Astrocyte (in vitro differentiated cells and primary cell): ENCODE measurements around the gene SLC36A2. TPM values are rescaled to one million over a fixed set of nuclear protein-coding genes. Genes with fewer than 3 reads are reported as not detected.

ENCODE experiments used
- DNase-seq: peaks from one replicate; pipeline ENCODE4 v3.0.0-alpha.2; 2010; ENCODE audit warnings: low read depth
- FAIRE-seq: peaks from 2 replicates; lab custom pipeline; 2011; peaks lifted over from hg19 to GRCh38; lab: Jason Lieb, UNC
- H2AFZ ChIP-seq: 2 replicates; pipeline ENCODE4 v1.6.0; 2012; ENCODE audit warnings: low read depth, low read length, inconsistent platforms
- H3K27ac ChIP-seq: 2 replicates; pipeline ENCODE4 v1.5.1; 2011; ENCODE audit warnings: low read depth, low read length, inconsistent platforms
- H3K27me3 ChIP-seq: 2 replicates; pipeline ENCODE4 v1.6.0; 2011; ENCODE audit warnings: low read length, inconsistent platforms; ENCODE audit not compliant: insufficient read depth
- H3K36me3 ChIP-seq: 2 replicates; pipeline ENCODE4 v1.5.1; 2011; ENCODE audit warnings: low read length, inconsistent platforms; ENCODE audit not compliant: insufficient read depth
- H3K4me1 ChIP-seq: 2 replicates; pipeline ENCODE4 v1.5.1; 2011; ENCODE audit warnings: low read length, inconsistent platforms; ENCODE audit not compliant: insufficient read depth
- H3K4me2 ChIP-seq: 2 replicates; pipeline ENCODE4 v1.6.0; 2012; ENCODE audit warnings: low read length, inconsistent platforms
- H3K4me3 ChIP-seq: 2 replicates; pipeline ENCODE4 v1.5.1; 2011; ENCODE audit warnings: low read depth, mild to moderate bottlenecking, low read length, inconsistent platforms; ENCODE audit not compliant: insufficient read depth
- H3K79me2 ChIP-seq: 2 replicates; pipeline ENCODE4 v1.6.0; 2012; ENCODE audit warnings: mild to moderate bottlenecking, low read length, inconsistent platforms; ENCODE audit not compliant: insufficient read depth
- H3K9ac ChIP-seq: 2 replicates; pipeline ENCODE4 v1.6.0; 2012; ENCODE audit warnings: mild to moderate bottlenecking, low read length, inconsistent platforms
- H3K9me3 ChIP-seq: 2 replicates; pipeline ENCODE4 v1.5.1; 2012; ENCODE audit warnings: low read depth, mild to moderate bottlenecking, low read length, inconsistent platforms; ENCODE audit not compliant: insufficient read depth
- H4K20me1 ChIP-seq: 2 replicates; pipeline ENCODE4 v1.6.0; 2012; ENCODE audit warnings: low read length, inconsistent platforms; ENCODE audit not compliant: insufficient read depth
- H3K27ac Mint-ChIP-seq: one replicate; pipeline ENCODE4 v1.8.0; 2021; ENCODE audit warnings: mild to moderate bottlenecking, mixed read lengths; ENCODE audit not compliant: unreplicated experiment
- H3K27me3 Mint-ChIP-seq: one replicate; pipeline ENCODE4 v1.8.0; 2021; ENCODE audit warnings: low read depth, mixed read lengths; ENCODE audit not compliant: unreplicated experiment
- H3K36me3 Mint-ChIP-seq: one replicate; pipeline ENCODE4 v1.8.0; 2021; ENCODE audit warnings: low read depth, mixed read lengths; ENCODE audit not compliant: unreplicated experiment
- H3K4me1 Mint-ChIP-seq: one replicate; pipeline ENCODE4 v1.8.0; 2021; ENCODE audit warnings: low read depth, mixed read lengths; ENCODE audit not compliant: unreplicated experiment
- H3K4me3 Mint-ChIP-seq: one replicate; pipeline ENCODE4 v1.8.0; 2021; ENCODE audit warnings: mild to moderate bottlenecking, moderate library complexity, mixed read lengths; ENCODE audit not compliant: unreplicated experiment
- H3K9me3 Mint-ChIP-seq: one replicate; pipeline ENCODE4 v1.8.0; 2021; ENCODE audit warnings: mild to moderate bottlenecking, mixed read lengths; ENCODE audit not compliant: unreplicated experiment
- EZH2 ChIP-seq: IDR thresholded peaks from 2 replicates; pipeline ENCODE4 v1.6.1; 2012; ENCODE audit warnings: mild to moderate bottlenecking, low read length, inconsistent platforms; ENCODE audit not compliant: insufficient read depth
- total RNA-seq: library from RNA; stranded (reverse); gene quantifications from 2 replicates; pipeline ENCODE4 v1.2.1, GENCODE V29; 2021
- TF ChIP-seq, protein P1 (sequence below): IDR thresholded peaks from 2 replicates; pipeline ENCODE4 v1.5.1; 2011; ENCODE audit warnings: low read depth, mild to moderate bottlenecking, inconsistent platforms, low read length, moderate library complexity; ENCODE audit not compliant: insufficient read depth

Gene SLC36A2
- total RNA-seq, 1 donor from 2014 or later, result not detected

DNA sequence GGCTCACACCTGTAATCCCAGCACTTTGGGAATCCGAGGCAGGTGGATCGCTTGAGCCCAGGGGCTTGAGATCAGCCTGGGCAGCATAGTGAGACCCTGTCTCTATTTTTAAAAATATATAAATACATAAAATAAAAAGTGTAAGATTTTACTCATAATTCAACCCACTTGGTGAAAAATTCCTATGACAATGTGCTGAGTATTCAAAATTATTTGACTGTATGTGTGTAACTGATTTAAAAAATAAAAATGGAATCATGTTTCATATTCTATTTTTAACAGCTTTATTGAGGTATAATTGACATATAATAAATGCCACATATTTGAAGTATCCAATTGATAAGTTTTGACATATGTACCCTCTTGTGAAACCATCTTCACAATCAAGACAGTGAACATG is 71.6 kb downstream of the SLC36A2 start:
- TF ChIP-seq EZH2, result no peak
- TF ChIP-seq, protein P1, sequence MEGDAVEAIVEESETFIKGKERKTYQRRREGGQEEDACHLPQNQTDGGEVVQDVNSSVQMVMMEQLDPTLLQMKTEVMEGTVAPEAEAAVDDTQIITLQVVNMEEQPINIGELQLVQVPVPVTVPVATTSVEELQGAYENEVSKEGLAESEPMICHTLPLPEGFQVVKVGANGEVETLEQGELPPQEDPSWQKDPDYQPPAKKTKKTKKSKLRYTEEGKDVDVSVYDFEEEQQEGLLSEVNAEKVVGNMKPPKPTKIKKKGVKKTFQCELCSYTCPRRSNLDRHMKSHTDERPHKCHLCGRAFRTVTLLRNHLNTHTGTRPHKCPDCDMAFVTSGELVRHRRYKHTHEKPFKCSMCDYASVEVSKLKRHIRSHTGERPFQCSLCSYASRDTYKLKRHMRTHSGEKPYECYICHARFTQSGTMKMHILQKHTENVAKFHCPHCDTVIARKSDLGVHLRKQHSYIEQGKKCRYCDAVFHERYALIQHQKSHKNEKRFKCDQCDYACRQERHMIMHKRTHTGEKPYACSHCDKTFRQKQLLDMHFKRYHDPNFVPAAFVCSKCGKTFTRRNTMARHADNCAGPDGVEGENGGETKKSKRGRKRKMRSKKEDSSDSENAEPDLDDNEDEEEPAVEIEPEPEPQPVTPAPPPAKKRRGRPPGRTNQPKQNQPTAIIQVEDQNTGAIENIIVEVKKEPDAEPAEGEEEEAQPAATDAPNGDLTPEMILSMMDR, result no peak
- Mint-ChIP-seq H3K27ac (no peak overlapping the region), H3K4me3 (no peak overlapping the region), H3K36me3 (no peaks in the 10 kb centered on the region), H3K27me3 (peaks cover 5% of the 10 kb centered on the region), H3K4me1 (no peaks in the 10 kb centered on the region), H3K9me3 (no peaks in the 10 kb centered on the region)
- Histone ChIP-seq H3K27me3 (peaks cover 3% of the 10 kb centered on the region), H3K27ac (no peak overlapping the region), H3K36me3 (no peaks in the 10 kb centered on the region), H3K79me2 (no peaks in the 10 kb centered on the region), H3K9me3 (no peaks in the 10 kb centered on the region), H2AFZ (no peak overlapping the region), H3K9ac (no peak overlapping the region), H3K4me2 (no peak overlapping the region), H3K4me1 (no peaks in the 10 kb centered on the region), H4K20me1 (no peaks in the 10 kb centered on the region), H3K4me3 (no peak overlapping the region)
- DNase-seq (no peak), FAIRE-seq (no peak)

DNA sequence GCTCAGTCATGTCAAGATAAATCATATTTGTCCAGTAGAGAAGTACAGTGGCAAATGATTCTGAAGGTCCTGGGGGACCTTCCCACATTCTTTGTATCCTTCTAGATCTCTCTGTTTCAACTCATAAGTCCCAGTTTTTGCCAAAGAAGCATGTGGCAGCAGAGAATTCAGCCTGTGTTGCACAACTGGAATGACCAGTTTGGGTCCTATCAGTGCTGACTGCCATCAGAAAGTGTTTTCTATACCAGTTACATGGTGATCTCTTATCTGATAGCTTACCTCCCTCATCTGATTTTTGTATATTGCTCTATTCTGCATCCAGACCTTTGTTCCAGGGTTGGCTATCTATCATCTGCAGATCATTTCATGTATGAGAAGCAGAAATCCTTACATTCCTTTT is 72.7 kb downstream of the SLC36A2 start:
- Histone ChIP-seq H3K27ac (no peak overlapping the region), H3K4me2 (no peak overlapping the region), H3K9ac (no peak overlapping the region), H3K4me3 (no peak overlapping the region), H3K79me2 (no peaks in the 10 kb centered on the region), H3K36me3 (no peaks in the 10 kb centered on the region), H4K20me1 (no peaks in the 10 kb centered on the region), H2AFZ (no peak overlapping the region), H3K9me3 (no peaks in the 10 kb centered on the region), H3K4me1 (no peaks in the 10 kb centered on the region), H3K27me3 (peaks cover 3% of the 10 kb centered on the region)
- no peak for FAIRE-seq
- Mint-ChIP-seq H3K4me3 (no peak overlapping the region), H3K27me3 (peaks cover 5% of the 10 kb centered on the region), H3K36me3 (no peaks in the 10 kb centered on the region), H3K27ac (no peak overlapping the region), H3K4me1 (no peaks in the 10 kb centered on the region), H3K9me3 (no peaks in the 10 kb centered on the region)
- no peak for TF ChIP-seq EZH2
- TF ChIP-seq, protein P1, result no peak
- DNase-seq, result no peak

DNA sequence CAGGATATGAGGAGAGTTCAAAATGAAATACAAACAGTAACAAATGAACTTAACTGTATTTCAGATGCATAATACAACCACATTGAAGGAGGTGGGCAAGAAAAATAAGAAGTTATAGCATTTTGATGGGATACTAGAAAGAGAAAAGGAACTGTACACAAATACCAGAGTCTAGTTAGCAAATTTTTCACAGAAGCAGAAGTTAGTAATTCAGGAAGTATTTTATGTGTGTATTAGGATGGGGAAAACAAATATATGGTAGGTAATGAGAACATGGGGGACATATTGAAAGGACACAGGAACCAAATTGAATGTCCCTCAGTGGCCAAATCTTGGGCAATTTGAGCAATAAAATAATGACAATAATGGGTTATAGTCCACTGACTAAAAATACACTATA is 76.0 kb downstream of the SLC36A2 start:
- peaks cover 3% of the 10 kb centered on the region for H3K36me3 ChIP-seq
- DNase-seq, result no peak
- no peak overlapping the region for H3K4me3 Mint-ChIP-seq
- no peak overlapping the region for H2AFZ ChIP-seq
- no peak overlapping the region for H3K9ac ChIP-seq
- no peaks in the 10 kb centered on the region for H4K20me1 ChIP-seq
- no peak overlapping the region for H3K27ac ChIP-seq
- H3K4me3 ChIP-seq, result no peak overlapping the region
- peaks cover 7% of the 10 kb centered on the region for H3K36me3 Mint-ChIP-seq
- TF ChIP-seq EZH2, result no peak
- TF ChIP-seq, protein P1, result no peak
- no peaks in the 10 kb centered on the region for H3K4me1 Mint-ChIP-seq
- H3K9me3 ChIP-seq, result no peaks in the 10 kb centered on the region
- FAIRE-seq, result no peak
- H3K9me3 Mint-ChIP-seq, result no peaks in the 10 kb centered on the region
- no peaks in the 10 kb centered on the region for H3K4me1 ChIP-seq
- H3K4me2 ChIP-seq, result no peak overlapping the region
- H3K27me3 ChIP-seq, result no peaks in the 10 kb centered on the region
- no peak overlapping the region for H3K27ac Mint-ChIP-seq
- H3K27me3 Mint-ChIP-seq, result no peaks in the 10 kb centered on the region
- no peaks in the 10 kb centered on the region for H3K79me2 ChIP-seq
